ENCODE results near the gene RPTN. TPM values are rescaled to one million over a fixed set of nuclear protein-coding genes. Genes with fewer than 3 reads are reported as not detected.

The RPTN gene
- total RNA-seq, 1 experiment from 2014 or later = not detected

DNA sequence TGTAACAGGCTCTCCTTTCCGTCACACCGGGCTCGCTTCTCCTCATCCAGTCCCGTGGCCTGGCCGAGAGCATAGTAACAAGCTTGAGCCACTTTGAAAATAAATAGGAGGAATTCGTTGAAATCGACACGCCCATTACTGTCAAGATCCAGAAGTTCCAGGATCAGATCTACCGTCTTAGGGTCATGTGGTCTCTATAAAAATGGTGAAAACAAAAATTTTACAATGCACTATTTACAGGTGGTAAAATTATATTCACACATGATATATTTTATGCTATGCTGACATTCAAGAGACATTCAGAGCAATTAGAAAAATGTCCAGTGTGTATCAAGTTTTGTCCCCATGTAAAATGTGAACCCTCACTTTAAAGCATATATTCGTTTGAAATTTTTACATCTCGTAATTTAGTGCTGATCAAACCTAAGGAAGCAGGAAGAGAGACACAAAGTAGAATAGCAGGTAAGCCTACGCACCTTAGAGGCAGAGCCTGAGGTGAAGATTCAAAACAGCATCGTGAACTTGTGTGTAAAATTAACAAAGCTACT lies 46.1 kb downstream of the RPTN start:
- H4K8ac ChIP-seq (replicated peaks; ENCODE audit: insufficient read length, low read depth, low read length) = no peak overlapping the region
- TF ChIP-seq, protein P1, sequence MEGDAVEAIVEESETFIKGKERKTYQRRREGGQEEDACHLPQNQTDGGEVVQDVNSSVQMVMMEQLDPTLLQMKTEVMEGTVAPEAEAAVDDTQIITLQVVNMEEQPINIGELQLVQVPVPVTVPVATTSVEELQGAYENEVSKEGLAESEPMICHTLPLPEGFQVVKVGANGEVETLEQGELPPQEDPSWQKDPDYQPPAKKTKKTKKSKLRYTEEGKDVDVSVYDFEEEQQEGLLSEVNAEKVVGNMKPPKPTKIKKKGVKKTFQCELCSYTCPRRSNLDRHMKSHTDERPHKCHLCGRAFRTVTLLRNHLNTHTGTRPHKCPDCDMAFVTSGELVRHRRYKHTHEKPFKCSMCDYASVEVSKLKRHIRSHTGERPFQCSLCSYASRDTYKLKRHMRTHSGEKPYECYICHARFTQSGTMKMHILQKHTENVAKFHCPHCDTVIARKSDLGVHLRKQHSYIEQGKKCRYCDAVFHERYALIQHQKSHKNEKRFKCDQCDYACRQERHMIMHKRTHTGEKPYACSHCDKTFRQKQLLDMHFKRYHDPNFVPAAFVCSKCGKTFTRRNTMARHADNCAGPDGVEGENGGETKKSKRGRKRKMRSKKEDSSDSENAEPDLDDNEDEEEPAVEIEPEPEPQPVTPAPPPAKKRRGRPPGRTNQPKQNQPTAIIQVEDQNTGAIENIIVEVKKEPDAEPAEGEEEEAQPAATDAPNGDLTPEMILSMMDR (conservative IDR thresholded peaks at IDR 0.05) = no peak
- H2BK15ac ChIP-seq (ENCODE audit: low read depth, low read length) = no peak overlapping the region
- no peak overlapping the region for H3K18ac ChIP-seq (ENCODE audit: insufficient read length, low read depth, low read length)
- H3K56ac ChIP-seq (ENCODE audit: insufficient read length, low read depth, low read length) = no peak overlapping the region
- H2BK20ac ChIP-seq (ENCODE audit: low read depth, low read length, poor library complexity, severe bottlenecking) = no peak overlapping the region
- peaks cover 3% of the 10 kb centered on the region for H3K23me2 ChIP-seq (ENCODE audit: insufficient read length, low read depth, low read length, poor library complexity, severe bottlenecking)
- H3K4me1 Mint-ChIP-seq = no peaks in the 10 kb centered on the region
- peaks cover 55% of the 10 kb centered on the region for H3K27me3 ChIP-seq (ENCODE audit: insufficient read depth, low read length)
- no peak overlapping the region for H3K23ac ChIP-seq (ENCODE audit: insufficient read length, low read depth, low read length)
- no peak overlapping the region for H4K91ac ChIP-seq (ENCODE audit: insufficient read length, low read depth, low read length)
- no peak overlapping the region for H4K5ac ChIP-seq (ENCODE audit: insufficient read length, low read depth, low read length)
- H3K27ac ChIP-seq (ENCODE audit: insufficient read length, low read depth, low read length) = no peak overlapping the region
- no peak overlapping the region for H3K9ac ChIP-seq (ENCODE audit: extremely low read depth, insufficient read length, low read length)
- peaks cover 4% of the 10 kb centered on the region for H3K9me3 ChIP-seq (ENCODE audit: control insufficient read depth, low read depth, low read length)
- peaks cover 16 to 28% of the 10 kb centered on the region in 2 experiments for H3K9me3 Mint-ChIP-seq
- no peak overlapping the region for H2BK120ac ChIP-seq (ENCODE audit: low read depth, low read length, poor library complexity, severe bottlenecking)
- no CpG with 5 or more reads among the region's 13 CpGs for WGBS (ENCODE audit: extremely low coverage, insufficient read length, low lambda C conversion rate)
- peaks cover 0 to 8% (median 0%) of the 10 kb centered on the region in 3 experiments; a peak in 4 of 7 replicates for H3K36me3 Mint-ChIP-seq (ENCODE audit: insufficient read depth in 1 of 3, low read depth in 3 of 3)
- DNase-seq = no peak
- H3K27ac Mint-ChIP-seq = no peak overlapping the region
- H3K4me2 ChIP-seq (ENCODE audit: insufficient read depth, insufficient read length, low read length) = peak overlapping the region; percentile 49
- H2AFZ ChIP-seq (ENCODE audit: low read length) = no peak overlapping the region
- no peak overlapping the region for H2AK5ac ChIP-seq (ENCODE audit: insufficient read length, low read length)
- no peaks in the 10 kb centered on the region; the same call in 1 of the 2 replicates for H3K27me3 Mint-ChIP-seq (ENCODE audit: low read depth)
- H3K4me1 ChIP-seq (ENCODE audit: insufficient read depth, low read length) = no peaks in the 10 kb centered on the region
- H3K4me3 Mint-ChIP-seq = no peak overlapping the region
- H2BK5ac ChIP-seq (ENCODE audit: insufficient read length, low read length) = no peak overlapping the region
- no peaks in the 10 kb centered on the region for H3K79me2 ChIP-seq (ENCODE audit: insufficient read depth, low read length)
- H3T11ph ChIP-seq (ENCODE audit: low read length) = no peak overlapping the region
- no peak overlapping the region for H3K14ac ChIP-seq (ENCODE audit: insufficient read depth, low read length)
- H2BK12ac ChIP-seq (ENCODE audit: insufficient read length, low read depth, low read length) = no peak overlapping the region
- H3K4ac ChIP-seq (ENCODE audit: low read depth, low read length) = no peak overlapping the region
- no peaks in the 10 kb centered on the region for H3K79me1 ChIP-seq (ENCODE audit: insufficient read depth, low read depth, low read length, poor library complexity, severe bottlenecking)
- no peaks in the 10 kb centered on the region for H4K20me1 ChIP-seq (ENCODE audit: control insufficient read depth, insufficient read depth, insufficient read length)

Measured in H9 (cell line).